Right renal cortex interstitium (tissue), 3 donors: ENCODE results near the gene PREX1. TPM values are rescaled to one million over a fixed set of nuclear protein-coding genes. Genes with fewer than 3 reads are reported as not detected.

Experiments
- DNase-seq, 3 donors: peaks; one replicate each; pipeline ENCODE4 v3.0.0-alpha.2; 2013; ENCODE audit warnings: low read depth in 3 of 3, low spot score in 2 of 3
- polyA plus RNA-seq, 3 donors: library from polyadenylated mRNA; unstranded; fragments of 120-200 nt; gene quantifications; one replicate each; pipeline ENCODE4 v1.2.1, GENCODE V29; 2013; ENCODE audit not compliant: insufficient read length in 3 of 3

PREX1 gene
- polyA plus RNA-seq, 3 donors = 12.8 to 15.3 (median 13.9) TPM

DNA sequence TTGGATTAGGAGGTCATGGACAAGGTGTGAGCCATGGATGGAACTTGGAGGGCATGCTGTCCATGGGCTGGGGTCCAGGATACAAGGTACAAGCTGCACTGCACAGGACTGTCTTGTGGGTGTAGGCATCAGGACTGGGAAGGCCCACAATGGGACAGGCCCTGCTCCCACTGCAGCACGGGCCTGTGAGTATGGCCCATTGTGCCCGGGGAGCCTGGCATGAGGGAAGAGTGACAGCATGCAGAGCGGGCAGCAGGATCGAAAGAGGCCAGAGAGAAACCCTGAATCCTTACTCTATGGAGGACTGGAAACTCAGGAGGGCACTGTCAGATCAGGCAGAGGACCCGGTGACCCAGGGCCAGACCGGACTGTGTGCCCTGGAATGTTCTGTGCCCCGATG is 211.3 kb downstream of the PREX1 start:
- no peak for DNase-seq

DNA sequence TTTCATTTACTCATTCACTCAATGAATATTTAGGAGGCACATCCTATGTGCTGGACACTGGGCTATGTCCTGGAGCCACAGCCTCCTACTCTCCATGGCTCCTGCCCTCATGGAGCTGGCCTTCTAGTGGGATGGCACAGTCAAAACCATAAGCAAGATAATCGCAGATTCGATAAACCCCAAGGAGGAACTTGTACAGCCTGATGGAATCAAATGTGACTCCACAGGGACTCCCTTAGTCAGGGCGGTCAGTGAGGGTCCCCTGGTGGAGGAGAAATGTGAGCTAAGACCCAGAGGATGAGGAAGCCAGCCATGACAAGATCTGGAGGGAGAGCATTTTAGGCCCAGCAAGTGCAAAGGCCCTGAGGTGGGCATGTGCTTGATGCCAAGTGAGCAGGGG is 211.9 kb downstream of the PREX1 start:
- DNase-seq = no peak

DNA sequence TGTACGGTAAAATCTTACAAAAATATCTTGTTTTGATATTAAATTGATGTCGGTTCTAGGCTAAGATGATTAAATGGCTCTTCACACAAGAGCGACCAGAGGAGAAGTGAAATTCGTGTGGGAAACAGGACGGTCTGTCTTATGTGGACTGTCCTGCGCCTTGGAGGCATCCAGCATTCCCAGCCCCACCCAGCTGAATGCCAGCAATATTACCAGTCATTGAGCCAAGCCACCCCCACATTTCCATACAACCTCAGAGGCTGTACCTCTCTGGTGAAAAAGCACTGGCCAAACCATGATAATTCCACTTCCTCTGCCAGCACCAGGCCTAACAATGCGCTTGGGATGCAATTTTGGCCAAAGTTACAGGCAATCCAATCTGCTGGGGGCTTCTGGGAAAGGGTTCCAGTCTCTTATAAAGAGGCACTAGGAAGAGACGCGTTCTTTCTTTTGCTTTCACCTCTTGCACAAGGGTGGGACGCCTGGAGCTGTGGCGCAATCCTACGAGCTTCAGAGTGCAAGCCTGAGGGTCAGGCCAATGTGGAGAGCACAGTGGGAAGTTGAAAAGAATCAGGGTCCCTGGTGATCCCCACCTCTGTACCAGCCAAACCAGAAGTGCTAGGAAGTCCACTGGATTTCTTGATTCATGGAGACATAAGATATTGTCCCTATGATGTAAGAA is 213.1 kb downstream of the PREX1 start:
- no peak for DNase-seq

DNA sequence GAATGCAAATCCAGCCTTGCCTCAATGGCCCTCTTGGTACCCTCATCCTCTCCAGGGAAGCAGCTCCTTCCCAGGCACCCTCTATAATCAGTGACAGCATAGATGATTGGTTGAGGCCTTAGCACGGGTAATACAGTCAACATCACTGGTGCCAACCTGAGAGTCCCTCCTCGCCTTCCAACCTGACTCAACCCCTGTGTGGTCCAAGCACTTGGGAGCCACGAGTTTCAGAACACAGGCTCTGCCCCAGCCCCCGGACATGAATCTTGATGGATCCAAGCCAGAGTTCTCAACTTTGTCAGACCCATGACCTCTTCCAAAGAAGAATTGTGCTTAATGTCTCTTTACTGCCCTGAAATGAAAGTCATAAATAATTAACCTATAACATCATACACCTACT is 213.9 kb downstream of the PREX1 start:
- DNase-seq = no peak

DNA sequence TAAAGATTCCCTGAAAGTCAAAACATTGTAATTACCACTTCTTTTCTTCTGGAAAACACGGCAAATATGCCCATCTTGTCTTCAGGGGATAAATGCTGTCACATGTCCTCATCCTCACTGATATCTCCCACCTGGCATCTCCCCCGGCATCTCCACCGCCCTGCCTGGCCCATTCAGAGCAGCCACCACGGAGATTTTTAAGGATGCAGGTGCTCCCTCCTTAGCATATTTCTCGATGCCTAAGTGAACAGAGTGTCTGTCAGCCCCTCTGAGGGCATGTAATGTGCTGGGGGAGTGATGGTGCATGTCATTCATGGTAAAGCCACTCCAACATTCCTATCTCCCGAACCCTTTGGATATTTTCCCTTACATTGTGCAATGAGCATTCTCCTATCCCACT is 215.5 kb downstream of the PREX1 start:
- no peak for DNase-seq

DNA sequence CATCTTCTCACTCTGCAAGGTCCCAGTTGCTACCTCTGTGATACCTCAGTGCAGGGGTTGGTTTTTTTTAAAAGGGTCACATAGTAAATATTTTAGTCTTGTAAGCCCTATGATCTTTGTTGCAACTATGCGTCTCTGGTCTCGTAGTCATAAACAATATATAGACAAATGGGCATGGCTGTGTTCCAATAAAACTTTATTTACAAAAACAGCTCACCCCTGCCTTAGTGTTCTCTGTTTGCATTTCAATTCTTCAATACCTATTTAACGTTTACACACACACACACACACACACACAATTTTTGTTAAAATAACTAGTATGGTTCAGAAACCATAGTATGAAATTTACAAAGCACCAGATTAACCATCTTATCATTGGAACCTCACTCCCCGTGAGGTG is 216.8 kb downstream of the PREX1 start:
- DNase-seq = no peak

DNA sequence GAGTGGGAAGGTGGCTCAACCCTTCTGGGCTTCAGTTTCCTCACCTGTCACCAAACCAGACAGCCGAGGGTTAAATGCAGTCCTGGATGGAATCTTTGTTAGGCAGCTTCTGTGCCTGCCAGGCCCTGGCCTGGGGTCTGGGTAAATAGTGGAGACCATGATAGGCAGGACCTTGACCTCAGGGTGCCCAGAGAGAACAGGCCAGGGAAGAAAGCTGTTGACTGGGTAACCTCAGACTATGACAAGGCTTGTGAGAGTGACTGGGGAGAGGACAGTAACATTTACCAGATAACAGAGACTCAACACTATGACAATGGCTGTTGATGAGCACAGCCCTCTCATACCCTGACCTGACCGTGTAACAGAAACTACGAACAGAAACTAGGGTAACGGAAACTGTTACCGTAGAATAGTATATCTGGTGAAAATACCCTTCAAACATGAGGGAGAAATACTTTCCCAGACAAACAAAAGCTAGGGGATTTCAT is 218.3 kb downstream of the PREX1 start:
- DNase-seq = no peak

DNA sequence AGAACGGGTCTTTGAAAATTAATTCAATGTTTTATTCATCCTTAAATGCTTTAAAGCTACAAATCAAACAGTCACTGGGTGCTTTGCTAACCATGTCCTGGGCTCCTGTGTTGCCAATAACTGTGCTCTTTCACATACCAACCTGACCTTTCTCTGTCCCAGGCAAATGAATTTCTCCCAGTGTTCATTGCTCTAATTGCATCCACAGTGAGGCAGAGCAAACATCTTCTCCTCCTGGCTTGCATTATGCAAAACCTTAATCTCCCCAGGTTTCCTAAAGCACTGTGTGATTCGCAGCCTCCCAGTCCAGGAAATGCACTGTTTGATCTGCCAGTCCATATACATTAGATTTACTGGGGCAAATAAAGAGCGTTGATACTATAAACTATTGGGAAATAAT is 219.0 kb downstream of the PREX1 start:
- no peak for DNase-seq

DNA sequence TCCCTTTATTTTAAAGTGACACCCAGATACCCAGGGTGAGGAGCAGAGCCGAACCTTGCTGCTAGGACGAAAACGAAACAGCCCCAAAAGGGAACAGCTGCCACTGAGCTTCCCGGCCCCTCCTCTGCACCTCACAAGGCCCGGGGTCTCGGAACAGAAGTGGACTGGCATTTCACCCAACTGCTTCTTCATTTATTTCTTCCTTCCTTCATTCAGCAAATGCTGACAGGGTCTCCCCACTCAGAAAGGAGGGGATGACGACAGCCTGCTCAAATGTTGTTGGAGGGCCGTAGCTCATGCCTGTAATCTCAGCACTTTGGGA is 220.3 kb downstream of the PREX1 start:
- DNase-seq = no peak

DNA sequence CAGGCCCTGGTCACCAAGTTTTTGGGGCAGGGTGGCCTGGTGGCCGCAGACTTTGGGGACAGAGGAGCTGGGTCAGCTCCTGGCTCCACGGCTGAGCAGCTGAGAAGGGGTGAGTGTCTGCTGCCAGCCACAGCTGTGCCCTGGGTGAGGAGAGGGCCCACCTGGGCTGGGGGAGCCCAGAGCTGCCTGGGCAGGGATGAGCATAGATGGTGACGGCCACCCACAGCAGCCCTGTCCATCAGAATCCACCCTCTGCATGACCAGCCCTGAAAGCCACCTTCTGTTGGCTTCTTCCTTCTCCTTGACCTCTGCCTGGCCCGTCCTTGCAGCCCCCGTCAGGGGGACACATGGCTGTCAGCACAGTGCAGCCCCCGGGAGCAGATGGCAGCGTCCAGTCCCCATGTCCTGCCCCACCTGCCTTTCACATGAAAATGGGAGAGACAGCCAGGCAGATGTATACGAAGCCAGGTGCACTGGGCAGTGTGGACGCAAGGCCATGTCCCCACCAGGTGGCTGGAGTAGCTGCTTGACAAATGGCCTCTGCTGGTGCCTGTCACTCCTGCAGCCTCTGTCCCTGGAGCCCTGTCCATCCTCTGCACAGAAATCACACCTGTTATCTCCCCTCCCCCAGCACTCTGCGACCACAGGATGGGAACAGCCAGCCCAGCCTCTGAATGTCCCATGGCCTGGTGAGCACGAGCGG is 220.8 kb downstream of the PREX1 start:
- no peak for DNase-seq

DNA sequence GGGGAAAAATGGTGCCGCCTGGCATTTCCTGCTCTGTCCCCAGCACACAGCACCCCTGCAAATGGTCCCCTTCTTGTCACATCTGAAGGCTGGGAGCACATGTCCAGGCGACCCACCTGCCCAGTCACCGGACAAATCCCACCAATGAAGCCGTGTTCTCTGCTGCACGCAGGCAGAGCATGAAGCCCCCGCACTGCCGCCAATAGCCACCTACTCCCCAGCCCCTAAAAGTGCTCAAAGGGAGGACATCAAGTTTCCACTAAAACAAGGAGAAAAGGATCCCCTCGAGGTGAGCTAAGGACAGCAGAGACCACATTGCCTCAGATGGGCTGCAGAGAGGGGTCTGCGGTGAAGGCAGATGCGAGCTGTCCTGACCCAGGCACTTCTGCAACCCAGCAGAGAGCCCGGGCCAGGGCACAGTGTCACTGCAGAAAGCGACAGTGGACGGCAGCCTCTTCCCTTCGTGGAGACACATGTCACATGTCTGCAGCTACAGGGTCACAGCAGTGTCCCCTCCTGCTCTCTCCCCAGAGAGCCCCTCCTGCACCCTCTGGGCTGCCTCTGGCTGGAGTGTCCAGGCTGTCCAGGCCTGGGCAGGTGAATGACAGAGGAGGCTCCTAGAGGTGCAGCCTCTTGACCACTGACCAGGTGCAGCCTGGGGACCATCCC is 221.5 kb downstream of the PREX1 start:
- DNase-seq = no peak

DNA sequence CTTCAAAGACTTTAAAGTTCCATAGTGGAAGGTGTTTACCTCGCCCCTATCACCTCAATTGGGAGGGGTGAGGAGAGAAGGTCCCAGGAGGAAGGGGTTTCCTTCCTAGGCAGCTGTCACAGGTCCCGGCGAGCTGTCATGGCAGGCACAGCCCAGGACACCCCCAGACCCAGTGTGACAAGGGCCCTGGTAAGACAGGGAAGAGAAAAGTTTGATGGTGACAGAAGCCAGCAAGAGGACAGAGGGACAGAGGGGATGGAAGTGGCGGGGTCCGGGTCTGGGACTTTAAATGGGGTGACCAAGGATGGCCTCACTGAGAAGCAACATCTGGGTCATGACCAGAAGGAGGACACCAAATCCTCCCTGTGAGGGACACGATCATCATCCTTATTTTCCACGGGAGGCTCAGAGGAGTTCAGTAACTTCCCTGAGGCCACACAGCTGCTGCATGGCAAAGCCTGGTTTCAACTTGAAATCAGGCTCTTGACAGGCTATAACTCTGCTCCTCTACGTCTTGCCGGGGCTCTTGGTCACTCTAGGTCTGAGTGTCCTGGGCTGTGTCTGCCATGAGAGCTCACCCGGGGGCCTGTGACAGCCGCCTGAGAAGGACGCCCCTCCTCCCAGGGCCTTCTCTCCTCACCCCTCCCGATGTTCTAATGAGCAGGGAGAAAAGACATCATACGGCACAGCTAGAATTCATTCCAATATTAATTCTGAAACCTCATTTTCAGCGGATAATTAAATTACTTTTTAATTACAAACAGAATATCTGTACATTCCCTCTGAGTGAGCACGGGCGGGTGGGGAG is 222.2 kb downstream of the PREX1 start:
- no peak for DNase-seq

DNA sequence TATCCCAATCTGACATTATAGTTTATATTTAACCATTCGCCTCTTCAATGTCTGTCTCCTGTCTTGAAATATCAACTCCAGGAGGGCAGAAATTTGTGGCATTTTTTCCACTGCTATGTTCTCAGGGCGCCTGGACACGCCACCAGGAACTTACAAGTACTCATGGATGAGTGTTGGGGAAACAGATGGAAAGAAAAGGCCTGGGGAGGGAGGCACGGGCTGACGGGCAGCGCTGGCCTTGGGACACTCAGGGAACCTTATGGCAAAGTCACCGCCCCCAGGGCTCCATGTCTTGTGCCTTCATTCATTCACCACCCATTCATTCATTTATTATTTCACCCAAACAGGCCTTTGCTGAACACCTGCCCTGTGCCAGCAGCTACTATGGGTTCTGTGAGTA is 222.9 kb downstream of the PREX1 start:
- no peak for DNase-seq

DNA sequence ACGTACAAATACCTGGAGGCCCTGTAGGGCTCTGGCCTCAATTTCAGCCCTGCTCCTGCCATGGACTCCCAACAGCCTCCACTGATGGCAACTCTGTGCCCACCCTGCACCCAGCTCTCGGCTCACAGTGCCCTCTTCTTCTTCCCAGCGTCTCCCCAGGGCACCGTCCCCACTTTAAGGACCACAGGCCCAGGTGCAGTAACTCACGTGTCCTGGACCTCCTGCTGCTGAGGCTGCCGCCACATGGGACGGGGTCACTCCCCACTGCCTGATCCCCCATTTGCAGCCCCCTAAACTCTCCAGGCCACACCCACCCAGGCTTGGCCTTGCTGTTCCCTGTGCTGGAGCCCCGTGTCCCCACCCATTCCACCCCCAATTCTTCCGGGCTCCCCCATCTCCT is 223.4 kb downstream of the PREX1 start:
- DNase-seq = no peak

DNA sequence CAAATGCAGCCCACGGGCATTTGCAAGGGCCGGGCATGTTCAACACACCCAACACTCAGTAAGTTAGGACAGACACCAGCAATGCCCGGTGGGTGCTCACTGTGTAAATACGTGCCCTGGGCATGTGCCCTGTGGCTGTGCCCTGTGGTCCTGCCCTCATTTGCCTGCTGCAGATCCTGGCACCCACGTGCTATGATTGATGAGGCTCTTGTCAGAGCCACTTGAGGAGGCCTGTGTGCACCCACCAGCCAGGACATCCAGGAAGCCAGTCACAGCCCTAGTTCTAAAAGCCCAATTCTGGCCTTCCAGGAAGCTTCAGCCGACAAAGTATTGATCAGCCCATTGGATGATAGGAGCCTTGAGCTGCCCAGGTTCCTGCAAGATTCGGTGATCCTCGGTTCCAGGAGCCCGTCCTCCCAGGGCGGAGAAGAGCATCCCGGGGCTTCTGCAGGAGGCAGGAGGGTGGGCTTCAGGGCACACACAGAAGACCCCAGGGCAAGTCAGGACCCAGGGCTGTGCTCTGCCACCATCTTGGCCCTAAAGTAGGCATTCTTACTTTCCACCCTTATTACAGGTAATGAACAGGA is 223.9 kb downstream of the PREX1 start:
- DNase-seq = no peak

DNA sequence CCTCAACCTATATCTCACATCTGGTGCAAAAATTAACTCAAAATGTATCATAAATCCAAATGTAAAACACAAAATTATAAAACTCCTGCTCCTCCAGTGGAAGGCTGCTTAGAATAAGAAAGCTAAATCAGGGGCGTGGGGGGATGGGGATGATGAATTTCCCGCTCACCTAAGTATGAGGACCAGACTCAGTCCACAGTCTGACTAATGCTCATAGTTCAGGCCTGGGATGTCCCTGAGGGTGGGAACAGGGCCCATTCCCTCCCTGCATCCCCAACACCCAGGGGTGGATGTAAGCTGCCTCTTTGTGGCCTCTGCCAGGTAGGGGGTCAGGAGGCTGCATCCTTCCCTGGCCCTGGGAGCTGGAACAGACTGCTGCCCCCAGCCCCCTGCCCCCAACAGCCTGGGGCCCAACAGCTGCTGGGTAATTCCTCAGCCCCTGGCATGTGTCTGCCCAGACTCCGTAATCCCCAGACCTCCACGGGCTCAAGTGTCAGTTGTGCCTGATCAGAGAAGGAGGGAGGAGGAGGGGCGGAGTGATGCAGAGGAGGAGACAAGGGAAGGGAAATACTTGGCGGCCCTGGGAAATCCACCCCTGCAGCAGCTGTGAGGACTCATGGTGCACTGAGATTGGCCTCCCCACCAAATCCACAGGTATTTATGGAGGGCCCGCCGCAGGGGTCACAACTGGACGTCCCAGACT is 224.5 kb downstream of the PREX1 start:
- DNase-seq = no peak

DNA sequence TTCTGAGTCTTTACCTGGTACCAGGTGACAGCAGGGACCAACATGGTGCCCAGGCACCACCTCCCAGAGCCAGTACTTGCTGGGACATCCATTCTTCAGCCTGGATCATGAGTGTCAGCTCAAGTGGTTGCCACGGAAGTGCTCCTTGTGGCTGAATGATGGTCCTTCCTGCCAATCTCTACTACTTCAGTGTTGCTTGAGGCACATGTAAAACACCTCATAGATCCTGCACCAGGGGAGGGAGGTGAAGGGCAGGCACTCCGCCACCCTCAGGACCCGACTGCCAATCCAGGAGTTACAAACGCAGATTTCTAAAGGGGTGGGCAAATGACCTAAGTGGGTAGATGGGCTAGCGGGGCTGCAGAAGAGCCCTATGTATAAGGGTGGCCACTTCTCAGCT is 226.0 kb downstream of the PREX1 start:
- no peak for DNase-seq

DNA sequence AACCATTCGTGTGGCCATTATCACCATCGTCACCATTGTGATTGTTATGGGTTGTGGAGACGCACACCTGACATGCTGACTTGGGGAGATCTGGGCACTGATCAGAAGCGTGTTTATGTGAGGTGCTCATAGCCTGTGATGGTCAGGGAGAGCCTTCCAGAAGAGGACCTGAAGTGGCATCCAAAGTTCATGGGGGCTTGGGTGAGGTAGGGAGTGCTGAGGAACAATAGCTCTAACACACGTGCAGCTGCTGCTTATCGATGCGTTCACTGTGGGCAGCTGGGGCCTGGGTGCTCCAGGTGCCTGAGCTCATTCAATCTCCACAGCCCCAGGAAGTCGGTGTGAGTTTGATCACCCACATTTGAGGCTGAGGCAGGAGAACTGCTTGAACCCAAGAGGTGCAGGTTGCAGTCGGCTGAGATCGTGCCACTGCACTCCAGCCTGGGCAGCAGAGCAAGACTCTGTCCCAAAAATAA is 227.3 kb downstream of the PREX1 start:
- no peak for DNase-seq

DNA sequence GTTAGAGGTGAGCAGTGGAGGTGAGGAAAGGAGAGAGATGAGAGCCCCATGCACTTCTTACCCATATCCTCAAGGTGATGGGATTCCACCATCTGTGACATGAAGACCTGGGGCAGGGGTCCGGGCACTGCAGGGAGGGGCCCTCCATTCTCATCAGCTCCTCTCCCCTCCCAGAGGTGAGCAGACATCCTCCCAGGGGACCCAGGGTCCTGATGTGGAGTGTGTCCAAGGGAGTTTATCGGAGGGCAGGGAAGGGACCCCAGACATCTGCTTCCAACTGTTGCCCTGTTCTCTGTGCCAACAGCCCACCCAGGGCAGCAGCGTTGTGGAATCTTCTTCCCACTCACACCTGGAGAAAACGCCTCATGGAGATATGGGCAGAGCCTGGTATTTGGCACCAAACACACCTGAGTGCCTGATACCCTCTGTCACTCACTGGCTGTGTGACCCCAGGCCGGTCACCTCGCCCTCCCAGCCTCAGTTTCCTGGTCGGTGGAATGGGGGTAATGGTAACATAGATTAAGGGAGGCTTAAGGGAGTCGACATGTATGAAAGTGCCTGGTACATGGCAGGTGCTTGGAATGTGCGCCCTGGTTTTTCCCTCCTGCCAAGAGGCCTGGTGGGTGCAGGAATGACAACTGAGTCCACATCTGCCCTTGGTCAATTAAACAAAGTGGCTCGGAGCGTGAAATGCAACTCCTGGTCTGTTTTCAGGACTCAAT is 227.9 kb downstream of the PREX1 start:
- no peak for DNase-seq
